NCI-H1092 (cell line): ENCODE measurements around the gene UBL3.
A peak's percentile ranks its signal among the peaks of the same experiment; 100 is the strongest.

Source experiments
- DNase-seq: peaks from one replicate; lab custom pipeline; 2025; lab: John Stamatoyannopoulos, UW

The UBL3 gene

GRCh38 chr13:29856426-29856825 is 6.0 kb upstream of the UBL3 start:
- no peak for DNase-seq

- DNase-seq: no peak
Observed at GRCh38 chr13:29855784-29856183, 5.4 kb upstream of the UBL3 start.

GRCh38 chr13:29855009-29855408 is 4.6 kb upstream of the UBL3 start:
- DNase-seq: no peak

- no peak for DNase-seq
Observed at GRCh38 chr13:29853131-29853530, 2.7 kb upstream of the UBL3 start.

GRCh38 chr13:29852472-29853054 is 2.1 kb upstream of the UBL3 start:
- DNase-seq: no peak

GRCh38 chr13:29849731-29850212 is 645 bp downstream of the UBL3 start:
- no peak for DNase-seq

- DNase-seq: no peak
Observed at GRCh38 chr13:29849071-29849631, 1.3 kb downstream of the UBL3 start.

- peak; percentile 14 for DNase-seq
Observed at GRCh38 chr13:29847501-29847983, 2.9 kb downstream of the UBL3 start.

GRCh38 chr13:29846475-29847256 is 3.8 kb downstream of the UBL3 start:
- no peak for DNase-seq

GRCh38 chr13:29845440-29846056 is 4.9 kb downstream of the UBL3 start:
- DNase-seq: no peak

- no peak for DNase-seq
Observed at GRCh38 chr13:29844441-29844840, 6.0 kb downstream of the UBL3 start.

GRCh38 chr13:29840585-29840984 is 9.8 kb downstream of the UBL3 start:
- no peak for DNase-seq

GRCh38 chr13:29835280-29836061 is 14.9 kb downstream of the UBL3 start:
- DNase-seq: no peak

GRCh38 chr13:29832761-29833298 is 17.6 kb downstream of the UBL3 start:
- DNase-seq: no peak

- no peak for DNase-seq
Observed at GRCh38 chr13:29830000-29830399, 20.4 kb downstream of the UBL3 start.

GRCh38 chr13:29819143-29819542 is 31.3 kb downstream of the UBL3 start:
- DNase-seq: no peak

- DNase-seq: no peak
Observed at GRCh38 chr13:29817604-29818378, 32.6 kb downstream of the UBL3 start.

- no peak for DNase-seq
Observed at GRCh38 chr13:29816715-29817114, 33.7 kb downstream of the UBL3 start.

GRCh38 chr13:29815336-29815735 is 35.1 kb downstream of the UBL3 start:
- no peak for DNase-seq

GRCh38 chr13:29810898-29811297 is 39.5 kb downstream of the UBL3 start:
- no peak for DNase-seq
